ENCODE measurements around the gene MEAF6. TPM values are rescaled to one million over a fixed set of nuclear protein-coding genes. Genes with fewer than 3 reads are reported as not detected.

Gene MEAF6
- total and polyA plus RNA-seq, 2 donors (not counting 3 experiments of a cell fraction or from before 2014, with no cell fraction given) = 28.0 to 62.5 TPM

Small RNAs within 50 kb of the gene (microRNA-seq; reads per million reads assigned to microRNA genes)
- gene MIR5581 (ENCODE audit: borderline number of aligned reads, borderline replicate concordance) (1.5 reads per million), gene MIR6732 (ENCODE audit: borderline number of aligned reads, borderline replicate concordance) (1.2 reads per million)

Small RNAs within 50 kb of the gene (small RNA-seq; reads per million reads assigned to genes)
- not detected for gene AL034379.1 (ENCODE audit: insufficient read depth, insufficient read length, low read depth, low replicate concordance)
- gene MIR5581 (ENCODE audit: insufficient read depth, insufficient read length, low read depth, low replicate concordance) = not detected

Other genes with a start within 250 kb of the MEAF6 start
- gene ZC3H12A, start 40.2 kb downstream of the MEAF6 start, total RNA-seq = 6.3 and 7.5 TPM in 2 replicates
- gene ZC3H12A, start 40.2 kb downstream of the MEAF6 start, polyA plus RNA-seq = 9.4 and 12.9 TPM in 2 replicates
- gene SNIP1, start 39.5 kb upstream of the MEAF6 start, total RNA-seq = 18.4 and 19.6 TPM in 2 replicates
- 3.7 and 5.0 TPM in 2 replicates for gene SNIP1, start 39.5 kb upstream of the MEAF6 start, polyA plus RNA-seq
- 6.2 and 8.1 TPM in 2 replicates for gene DNALI1, start 42.2 kb upstream of the MEAF6 start, total RNA-seq
- 5.2 and 5.7 TPM in 2 replicates for gene DNALI1, start 42.2 kb upstream of the MEAF6 start, polyA plus RNA-seq
- 55.5 and 57.1 TPM in 2 replicates for gene GNL2, start 81.2 kb upstream of the MEAF6 start, total RNA-seq
- gene GNL2, start 81.2 kb upstream of the MEAF6 start, polyA plus RNA-seq = 14.2 and 18.0 TPM in 2 replicates
- gene RSPO1, start 120.1 kb upstream of the MEAF6 start, total RNA-seq = not detected in 2 replicates
- not detected in 2 replicates for gene RSPO1, start 120.1 kb upstream of the MEAF6 start, polyA plus RNA-seq
- gene CDCA8, start 177.8 kb upstream of the MEAF6 start, total RNA-seq = 43.7 and 45.7 TPM in 2 replicates
- gene CDCA8, start 177.8 kb upstream of the MEAF6 start, polyA plus RNA-seq = 36.2 and 38.5 TPM in 2 replicates

Measured in endothelial cell of umbilical vein (primary cell).